H1 (cell line): ENCODE data around the gene ASTL. TPM values are rescaled to one million over a fixed set of nuclear protein-coding genes. Genes with fewer than 3 reads are reported as not detected.

Source experiments
- CEBPB ChIP-seq: IDR thresholded peaks from 2 replicates; pipeline ENCODE4 v1.6.1; 2012; ENCODE audit warnings: low read depth, low read length
- CHD7 ChIP-seq: fragments of 300-600 bp; sonication (generic); IDR thresholded peaks from 2 replicates; pipeline ENCODE4 v1.7.1; 2012; ENCODE audit warnings: low read length, moderate library complexity, mild to moderate bottlenecking, inconsistent platforms; ENCODE audit not compliant: insufficient replicate concordance
- POLR2AphosphoS5 ChIP-seq: IDR thresholded peaks from 2 replicates; pipeline ENCODE4 v1.6.1; 2011; ENCODE audit warnings: low read depth, low read length
- SIN3A ChIP-seq, 2 experiments: IDR thresholded peaks in 1 of 2; conservative IDR thresholded peaks in 1 of 2; 2 replicates each; pipeline ENCODE4 v1.6.1; 2011 to 2012; ENCODE audit warnings: low read length in 2 of 2, improper control_type of control experiment in 1 of 2, low read depth in 1 of 2, mild to moderate bottlenecking in 1 of 2
- TAF7 ChIP-seq: optimal IDR thresholded peaks from 2 replicates; pipeline ENCODE3; 2011; ENCODE audit warnings: low read depth, mild to moderate bottlenecking, inconsistent platforms, low read length, moderate library complexity, borderline replicate concordance
- polyA plus RNA-seq, 7 experiments: library from polyadenylated mRNA; depleted of rRNA in 3 of 7; stranded (reverse) in 5 of 7; unstranded in 2 of 7; fragments of >200 nt in 5 of 7; fragments of 200-250 nt in 2 of 7; gene quantifications; 1 replicate in 5 of 7; 2 replicates in 1 of 7; 4 replicates in 1 of 7; pipeline versions ENCODE4 v1.2.1 to v1.2.3, GENCODE V29; 2011 to 2013; ENCODE audit warnings: missing spikeins in 2 of 7, mixed read lengths in 2 of 7
- total RNA-seq: library from RNA; stranded (reverse); fragmentation: NEBNext Ultra II Directional; extraction: Animal tissue kit (Norgen Biotek cat#: 25700); gene quantifications from 2 replicates; pipeline ENCODE4 v1.2.1, GENCODE V29; 2021

ASTL gene
- total and polyA plus RNA-seq, 2 of the 8 experiments (the other 6 are each of a cell fraction or from before 2014, with no cell fraction given) = 0.60 to 1.4 TPM

DNA sequence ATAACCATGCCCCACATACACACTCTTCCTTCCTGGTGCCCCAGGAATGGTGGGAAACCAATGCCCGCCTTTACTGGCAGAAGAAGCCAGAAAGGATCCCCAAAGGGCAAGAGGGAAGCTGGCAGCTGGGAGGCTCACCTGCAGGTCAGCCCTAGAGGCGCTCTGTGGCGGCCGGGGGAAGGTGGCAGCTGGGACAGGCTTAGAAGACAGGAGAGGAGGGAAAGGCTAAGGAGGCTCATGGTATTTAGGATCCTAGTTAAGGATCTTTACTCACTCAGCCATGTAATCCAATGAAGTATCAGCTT is 45.8 kb downstream of the ASTL start (continued):
- TF ChIP-seq CHD7 (no peak), TAF7 (no peak), CEBPB (no peak), SIN3A (conservative IDR thresholded peaks at IDR 0.05 in 1 of 2, IDR thresholded peaks at IDR 0.05 in 1 of 2; ENCODE audit: low read depth in 1 of 2, low read length in 2 of 2) (no peak), POLR2AphosphoS5 (no peak)
